Cardiac fibroblast (primary cell): ENCODE data around the gene PYY.
"Not testable (repeated sequence)": the region's sequence is repeated elsewhere in the genome, so short reads cannot be mapped to it uniquely, and the experiment has no call there.

ENCODE experiments used
- DNase-seq, 2 donors: peaks; one replicate each; pipeline versions ENCODE4 v3.0.0 to v3.0.0-alpha.2; 2010; ENCODE audit warnings: low read depth in 2 of 2
- H3K4me3 ChIP-seq, 2 donors: replicated peaks in 1 of 2; 1 replicate in 1 of 2; 2 replicates in 1 of 2; pipeline ENCODE4 v1.5.1; 2011; ENCODE audit warnings: low read depth in 2 of 2, low read length in 2 of 2, mild to moderate bottlenecking in 2 of 2, moderate library complexity in 1 of 2
- CTCF ChIP-seq: IDR thresholded peaks from one replicate; pipeline ENCODE4 v1.5.1; 2011; ENCODE audit warnings: low read depth, mild to moderate bottlenecking, low read length, inconsistent platforms

Gene PYY

DNA sequence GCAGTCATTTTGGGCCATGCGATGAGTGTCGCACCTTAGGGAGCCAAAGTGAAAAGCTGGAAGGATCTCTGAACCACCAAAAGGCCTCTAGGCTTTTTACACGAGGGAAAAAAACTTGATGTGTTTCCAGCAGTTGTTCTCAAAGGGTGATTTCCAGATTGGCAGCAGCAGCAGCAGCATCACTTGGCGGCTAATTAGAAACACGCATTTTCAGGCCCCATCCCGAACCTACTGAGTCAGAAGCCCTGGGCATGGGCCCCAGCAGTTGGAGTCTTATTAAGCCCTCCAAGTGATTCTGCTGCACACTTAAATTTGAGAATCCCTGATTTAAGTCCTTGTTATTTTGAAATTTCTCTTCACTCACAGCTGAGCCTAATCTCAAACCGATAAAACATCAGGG lies 25.3 kb upstream of the PYY start:
- TF ChIP-seq CTCF, result no peak
- DNase-seq, result no peak
- no peak overlapping the region for H3K4me3 ChIP-seq

DNA sequence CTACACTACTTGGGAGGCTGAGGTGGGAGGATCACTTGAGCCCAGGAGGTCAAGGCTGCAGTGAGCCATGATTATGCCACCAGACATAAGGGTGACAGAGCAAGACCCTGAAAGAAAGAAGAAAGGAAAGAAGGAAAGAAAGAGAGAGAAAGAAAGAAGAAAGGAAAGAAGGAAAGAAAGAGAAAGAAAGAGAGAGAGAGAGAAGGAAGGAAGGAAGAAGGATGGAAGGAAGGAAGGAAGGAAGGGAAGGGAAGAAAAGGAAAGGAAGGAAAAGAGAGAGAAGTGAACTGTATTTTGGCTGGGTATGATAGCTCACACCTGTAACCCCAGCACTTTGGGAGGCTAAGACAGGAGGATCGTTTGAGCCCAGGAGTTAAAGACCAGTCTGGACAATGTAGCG lies 24.3 kb upstream of the PYY start:
- H3K4me3 ChIP-seq, result no peak overlapping the region
- no peak for DNase-seq
- TF ChIP-seq CTCF, result no peak

DNA sequence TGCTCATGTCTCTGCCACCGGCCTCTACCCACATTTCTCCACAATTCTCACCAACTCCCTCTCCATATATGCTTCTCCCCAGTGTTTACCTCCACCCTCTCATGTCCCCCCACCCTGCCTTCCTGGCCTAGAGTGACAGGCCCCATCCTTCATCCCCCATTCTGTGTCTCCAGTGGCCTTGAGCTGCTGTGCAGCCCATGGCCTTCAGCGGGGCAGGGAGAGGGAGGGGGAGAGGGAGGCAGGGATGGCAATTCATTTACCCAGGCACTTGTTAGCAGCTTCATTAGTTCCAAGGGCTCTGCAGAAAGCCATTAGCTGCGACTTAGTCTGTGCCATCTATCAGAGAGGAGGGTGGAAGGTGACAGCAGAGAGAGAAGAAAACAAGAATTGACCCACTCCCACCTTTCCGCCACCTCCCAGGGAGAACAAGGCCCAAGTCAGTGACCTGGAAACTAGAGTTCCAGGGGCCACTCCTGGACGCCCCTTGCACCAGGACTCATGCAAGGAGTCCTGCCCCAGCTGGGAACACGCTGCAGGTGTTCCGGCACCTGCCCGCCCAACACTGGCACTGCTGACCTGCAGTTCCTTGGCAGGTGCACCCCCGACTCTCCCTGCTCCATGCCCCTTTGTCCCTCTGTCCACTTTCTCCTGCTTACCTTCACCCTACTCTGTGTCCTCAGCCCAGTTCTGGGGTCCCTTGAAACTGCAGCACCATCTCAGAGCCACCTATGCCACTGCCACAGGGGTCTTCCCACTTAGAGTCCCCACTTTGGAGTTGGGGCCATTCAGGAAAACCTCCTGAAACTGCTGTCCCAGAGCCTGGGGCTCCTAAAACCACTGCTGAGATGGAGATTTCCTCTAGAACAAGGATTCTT lies 23.5 kb upstream of the PYY start:
- TF ChIP-seq CTCF, result no peak

GRCh38 chr17:43975898-43976297 lies 22.2 kb upstream of the PYY start:
- no peak for DNase-seq
- TF ChIP-seq CTCF, result no peak
- no peak overlapping the region for H3K4me3 ChIP-seq

More for the DNA sequence above, 23.5 kb upstream of the PYY start:
- no peak overlapping the region for H3K4me3 ChIP-seq
- DNase-seq, result no peak

DNA sequence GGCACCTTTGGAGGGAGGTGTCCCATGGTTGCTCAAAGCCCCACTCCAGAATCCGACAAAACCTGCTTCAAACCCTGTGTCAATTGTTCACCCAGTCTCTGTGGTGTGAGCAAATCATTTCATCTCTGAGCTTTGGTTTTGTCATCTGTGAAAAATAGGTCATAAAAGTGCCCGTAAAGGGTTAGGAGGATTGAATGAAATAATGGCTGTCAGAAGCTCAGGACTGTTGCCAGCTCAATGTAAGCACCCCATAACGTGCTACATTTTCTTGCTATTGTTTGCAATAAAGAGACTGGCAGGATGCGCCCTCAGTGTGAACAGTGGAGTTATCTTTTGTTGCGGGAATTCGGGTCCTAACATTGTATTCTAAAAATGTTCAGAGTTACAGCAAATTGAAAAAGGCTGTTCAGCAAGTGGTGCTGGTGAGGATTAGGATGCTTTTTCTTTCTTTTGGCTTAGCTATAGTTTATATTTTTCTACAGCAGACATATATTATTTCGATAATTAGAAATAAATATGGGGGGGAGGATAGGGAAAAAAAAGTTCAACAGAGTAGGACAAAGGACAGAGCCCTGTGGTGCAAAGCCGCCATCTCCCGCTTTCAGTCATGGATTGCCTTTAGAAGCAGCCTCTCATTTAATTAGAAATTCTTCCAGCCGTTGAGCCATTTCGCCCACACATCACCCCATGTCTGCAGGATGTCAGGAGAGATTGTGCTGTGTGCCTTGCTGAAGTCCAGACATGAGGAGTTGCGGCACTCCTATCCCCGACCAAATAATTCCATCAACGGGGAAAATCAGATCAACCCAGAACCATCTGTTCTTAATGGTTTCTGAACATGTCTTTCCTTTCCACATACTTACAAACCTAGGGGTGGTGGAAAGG lies 20.9 kb upstream of the PYY start:
- H3K4me3 ChIP-seq, result no peak overlapping the region

DNA sequence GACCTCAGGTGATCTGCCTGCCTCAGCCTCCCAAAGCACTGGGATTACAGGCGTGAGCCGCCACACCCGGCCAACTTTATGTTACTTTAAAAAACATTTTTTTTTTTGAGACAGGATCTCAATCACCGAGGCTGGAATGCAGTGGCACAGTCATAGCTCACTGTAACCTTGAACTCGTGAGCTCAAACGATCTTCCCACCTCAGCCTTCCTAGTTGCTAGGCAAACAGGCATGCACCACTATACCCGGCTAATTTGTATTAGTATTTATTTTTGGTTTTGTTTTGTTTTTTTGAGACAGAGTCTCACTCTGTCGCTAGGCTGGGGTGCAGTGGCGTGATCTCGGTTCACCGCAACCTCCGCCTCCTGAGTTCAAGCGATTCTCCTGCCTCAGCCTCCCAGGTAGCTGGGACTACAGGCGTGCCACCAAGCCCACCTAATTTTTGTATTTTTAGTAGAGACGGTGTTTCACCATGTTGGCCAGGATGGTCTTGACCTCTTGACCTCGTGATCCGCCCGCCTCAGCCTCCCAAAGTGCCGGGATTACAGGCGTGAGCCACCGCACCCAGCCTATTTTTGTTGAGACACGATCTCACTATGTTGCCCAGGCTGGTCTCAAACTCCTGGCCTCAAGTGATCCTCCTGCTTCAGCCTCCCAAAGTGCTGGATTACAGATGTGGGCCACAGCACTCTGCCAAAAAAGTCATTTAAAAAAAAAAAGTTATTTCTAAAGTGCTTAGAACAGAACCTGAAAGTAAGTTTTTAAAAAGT lies 18.9 kb upstream of the PYY start:
- DNase-seq, H3K4me3 ChIP-seq: not testable (repeated sequence)

More for the DNA sequence above, 20.9 kb upstream of the PYY start:
- TF ChIP-seq CTCF, result no peak
- no peak for DNase-seq

DNA sequence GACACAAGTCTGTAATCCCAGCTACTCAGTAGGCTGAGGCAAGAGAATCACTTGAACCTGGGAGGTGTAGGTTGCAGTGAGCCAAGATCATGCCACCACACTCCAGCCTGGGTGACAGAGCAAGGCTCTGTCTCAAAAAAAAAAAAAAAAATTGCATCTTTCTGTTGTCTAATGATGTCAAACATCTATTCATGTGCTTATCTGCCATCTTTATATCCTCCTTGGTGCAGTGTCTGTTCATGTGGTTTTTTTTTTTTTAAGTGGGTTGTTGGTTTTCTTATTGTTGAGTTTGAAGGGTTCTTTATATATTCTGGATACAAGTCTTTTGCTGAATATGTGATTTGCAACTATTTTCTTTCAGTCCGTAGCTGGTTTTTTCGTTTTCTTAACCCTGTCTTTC lies 17.7 kb upstream of the PYY start:
- DNase-seq, H3K4me3 ChIP-seq: not testable (repeated sequence)
